ENCODE measurements around the gene MMP11. TPM values are rescaled to one million over a fixed set of nuclear protein-coding genes. Genes with fewer than 3 reads are reported as not detected.

Gene MMP11
- total and polyA plus RNA-seq, 2 experiments from 2014 or later, result 5.3 to 17.4 TPM

DNA sequence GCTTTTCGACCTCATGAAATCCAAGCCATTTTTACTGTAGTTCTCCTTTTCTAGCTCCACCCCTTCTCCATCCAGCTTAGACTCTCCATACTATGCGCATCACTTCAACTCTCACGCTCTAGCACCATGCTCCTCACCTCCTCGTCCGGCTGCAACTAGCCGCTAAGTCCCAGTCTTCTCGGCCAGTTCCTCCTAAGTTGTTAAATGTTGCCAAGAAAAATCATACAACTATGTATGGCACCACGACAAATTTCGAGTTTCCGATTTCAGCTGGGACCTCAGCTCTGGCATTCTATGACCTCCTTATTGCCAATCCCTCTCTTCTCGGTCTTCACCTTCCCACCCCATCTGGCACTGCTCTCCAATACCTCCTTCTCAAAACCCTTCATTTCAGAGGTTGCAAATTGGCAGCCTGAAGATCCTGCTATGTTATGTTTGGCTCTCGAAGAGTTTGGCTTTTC lies 22.8 kb upstream of the MMP11 start (continued):
- TF ChIP-seq, protein P1, sequence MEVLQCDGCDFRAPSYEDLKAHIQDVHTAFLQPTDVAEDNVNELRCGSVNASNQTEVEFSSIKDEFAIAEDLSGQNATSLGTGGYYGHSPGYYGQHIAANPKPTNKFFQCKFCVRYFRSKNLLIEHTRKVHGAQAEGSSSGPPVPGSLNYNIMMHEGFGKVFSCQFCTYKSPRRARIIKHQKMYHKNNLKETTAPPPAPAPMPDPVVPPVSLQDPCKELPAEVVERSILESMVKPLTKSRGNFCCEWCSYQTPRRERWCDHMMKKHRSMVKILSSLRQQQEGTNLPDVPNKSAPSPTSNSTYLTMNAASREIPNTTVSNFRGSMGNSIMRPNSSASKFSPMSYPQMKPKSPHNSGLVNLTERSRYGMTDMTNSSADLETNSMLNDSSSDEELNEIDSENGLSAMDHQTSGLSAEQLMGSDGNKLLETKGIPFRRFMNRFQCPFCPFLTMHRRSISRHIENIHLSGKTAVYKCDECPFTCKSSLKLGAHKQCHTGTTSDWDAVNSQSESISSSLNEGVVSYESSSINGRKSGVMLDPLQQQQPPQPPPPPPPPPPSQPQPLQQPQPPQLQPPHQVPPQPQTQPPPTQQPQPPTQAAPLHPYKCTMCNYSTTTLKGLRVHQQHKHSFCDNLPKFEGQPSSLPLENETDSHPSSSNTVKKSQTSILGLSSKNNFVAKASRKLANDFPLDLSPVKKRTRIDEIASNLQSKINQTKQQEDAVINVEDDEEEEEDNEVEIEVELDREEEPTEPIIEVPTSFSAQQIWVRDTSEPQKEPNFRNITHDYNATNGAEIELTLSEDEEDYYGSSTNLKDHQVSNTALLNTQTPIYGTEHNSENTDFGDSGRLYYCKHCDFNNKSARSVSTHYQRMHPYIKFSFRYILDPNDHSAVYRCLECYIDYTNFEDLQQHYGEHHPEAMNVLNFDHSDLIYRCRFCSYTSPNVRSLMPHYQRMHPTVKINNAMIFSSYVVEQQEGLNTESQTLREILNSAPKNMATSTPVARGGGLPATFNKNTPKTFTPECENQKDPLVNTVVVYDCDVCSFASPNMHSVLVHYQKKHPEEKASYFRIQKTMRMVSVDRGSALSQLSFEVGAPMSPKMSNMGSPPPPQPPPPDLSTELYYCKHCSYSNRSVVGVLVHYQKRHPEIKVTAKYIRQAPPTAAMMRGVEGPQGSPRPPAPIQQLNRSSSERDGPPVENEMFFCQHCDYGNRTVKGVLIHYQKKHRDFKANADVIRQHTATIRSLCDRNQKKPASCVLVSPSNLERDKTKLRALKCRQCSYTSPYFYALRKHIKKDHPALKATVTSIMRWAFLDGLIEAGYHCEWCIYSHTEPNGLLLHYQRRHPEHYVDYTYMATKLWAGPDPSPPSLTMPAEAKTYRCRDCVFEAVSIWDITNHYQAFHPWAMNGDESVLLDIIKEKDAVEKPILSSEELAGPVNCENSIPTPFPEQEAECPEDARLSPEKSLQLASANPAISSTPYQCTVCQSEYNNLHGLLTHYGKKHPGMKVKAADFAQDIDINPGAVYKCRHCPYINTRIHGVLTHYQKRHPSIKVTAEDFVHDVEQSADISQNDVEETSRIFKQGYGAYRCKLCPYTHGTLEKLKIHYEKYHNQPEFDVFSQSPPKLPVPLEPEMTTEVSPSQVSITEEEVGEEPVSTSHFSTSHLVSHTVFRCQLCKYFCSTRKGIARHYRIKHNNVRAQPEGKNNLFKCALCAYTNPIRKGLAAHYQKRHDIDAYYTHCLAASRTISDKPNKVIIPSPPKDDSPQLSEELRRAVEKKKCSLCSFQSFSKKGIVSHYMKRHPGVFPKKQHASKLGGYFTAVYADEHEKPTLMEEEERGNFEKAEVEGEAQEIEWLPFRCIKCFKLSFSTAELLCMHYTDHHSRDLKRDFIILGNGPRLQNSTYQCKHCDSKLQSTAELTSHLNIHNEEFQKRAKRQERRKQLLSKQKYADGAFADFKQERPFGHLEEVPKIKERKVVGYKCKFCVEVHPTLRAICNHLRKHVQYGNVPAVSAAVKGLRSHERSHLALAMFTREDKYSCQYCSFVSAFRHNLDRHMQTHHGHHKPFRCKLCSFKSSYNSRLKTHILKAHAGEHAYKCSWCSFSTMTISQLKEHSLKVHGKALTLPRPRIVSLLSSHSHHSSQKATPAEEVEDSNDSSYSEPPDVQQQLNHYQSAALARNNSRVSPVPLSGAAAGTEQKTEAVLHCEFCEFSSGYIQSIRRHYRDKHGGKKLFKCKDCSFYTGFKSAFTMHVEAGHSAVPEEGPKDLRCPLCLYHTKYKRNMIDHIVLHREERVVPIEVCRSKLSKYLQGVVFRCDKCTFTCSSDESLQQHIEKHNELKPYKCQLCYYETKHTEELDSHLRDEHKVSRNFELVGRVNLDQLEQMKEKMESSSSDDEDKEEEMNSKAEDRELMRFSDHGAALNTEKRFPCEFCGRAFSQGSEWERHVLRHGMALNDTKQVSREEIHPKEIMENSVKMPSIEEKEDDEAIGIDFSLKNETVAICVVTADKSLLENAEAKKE (CRISPR knock-in tag; IDR thresholded peaks at IDR 0.05), result no peak

DNA sequence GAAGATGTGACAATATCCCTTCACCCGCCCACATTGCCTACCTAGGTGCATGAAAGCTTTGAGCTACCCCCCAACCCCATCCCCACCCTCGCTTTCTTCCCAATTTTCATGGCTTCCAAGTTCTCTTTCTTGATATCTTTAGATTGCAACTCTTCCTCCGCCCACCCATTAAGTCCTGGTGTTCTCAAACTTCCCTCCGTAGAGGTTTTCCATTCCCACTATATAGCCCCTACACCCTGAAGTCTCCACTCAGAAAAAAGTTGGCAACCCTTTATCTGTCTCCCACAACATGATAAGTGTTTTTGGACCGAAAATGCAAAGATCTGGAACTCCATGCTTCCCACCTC lies 22.3 kb upstream of the MMP11 start:
- Histone ChIP-seq H3K4me2 (peak overlapping the region; percentile 95), H3K79me2 (replicated peaks; ENCODE audit: insufficient read depth) (no peaks in the 10 kb centered on the region; the same call in 1 of the 2 replicates), H3K9me2 (ENCODE audit: insufficient read depth) (no peaks in the 10 kb centered on the region), H3K36me3 (ENCODE audit: insufficient read depth) (no peaks in the 10 kb centered on the region), H2AFZ (peak overlapping the region; percentile 96), H3K27me3 (ENCODE audit: insufficient read depth) (no peaks in the 10 kb centered on the region), H3K4me1 (ENCODE audit: insufficient read depth) (peaks cover 10% of the 10 kb centered on the region), H3K27ac (ENCODE audit: low read depth) (no peak overlapping the region), H3K4me3 (peak overlapping the region; percentile 91), H3F3A (replicated peaks; ENCODE audit: low read depth) (0 out of 2 replicates have a peak, but pooled peaks cover 5% of the 10 kb centered on the region), H4K20me1 (replicated peaks; ENCODE audit: insufficient read depth) (no peaks in the 10 kb centered on the region)
- ATAC-seq (no peak), DNase-seq (ENCODE audit: low spot score) (no peak)
- Mint-ChIP-seq H3K4me1 (peaks cover 29% of the 10 kb centered on the region), H3K27ac (0 out of 2 replicates have a peak overlapping the region, but pooled peaks have one; percentile 17), H3K4me3 (peak overlapping the region; percentile 80), H3K36me3 (ENCODE audit: low read depth) (peaks cover 3% of the 10 kb centered on the region; the same call in 1 of the 3 replicates), H3K9me3 (no peaks in the 10 kb centered on the region), H3K27me3 (ENCODE audit: insufficient read depth, low read depth, poor library complexity) (peaks cover 20% of the 10 kb centered on the region)
- TF ChIP-seq, protein P2, sequence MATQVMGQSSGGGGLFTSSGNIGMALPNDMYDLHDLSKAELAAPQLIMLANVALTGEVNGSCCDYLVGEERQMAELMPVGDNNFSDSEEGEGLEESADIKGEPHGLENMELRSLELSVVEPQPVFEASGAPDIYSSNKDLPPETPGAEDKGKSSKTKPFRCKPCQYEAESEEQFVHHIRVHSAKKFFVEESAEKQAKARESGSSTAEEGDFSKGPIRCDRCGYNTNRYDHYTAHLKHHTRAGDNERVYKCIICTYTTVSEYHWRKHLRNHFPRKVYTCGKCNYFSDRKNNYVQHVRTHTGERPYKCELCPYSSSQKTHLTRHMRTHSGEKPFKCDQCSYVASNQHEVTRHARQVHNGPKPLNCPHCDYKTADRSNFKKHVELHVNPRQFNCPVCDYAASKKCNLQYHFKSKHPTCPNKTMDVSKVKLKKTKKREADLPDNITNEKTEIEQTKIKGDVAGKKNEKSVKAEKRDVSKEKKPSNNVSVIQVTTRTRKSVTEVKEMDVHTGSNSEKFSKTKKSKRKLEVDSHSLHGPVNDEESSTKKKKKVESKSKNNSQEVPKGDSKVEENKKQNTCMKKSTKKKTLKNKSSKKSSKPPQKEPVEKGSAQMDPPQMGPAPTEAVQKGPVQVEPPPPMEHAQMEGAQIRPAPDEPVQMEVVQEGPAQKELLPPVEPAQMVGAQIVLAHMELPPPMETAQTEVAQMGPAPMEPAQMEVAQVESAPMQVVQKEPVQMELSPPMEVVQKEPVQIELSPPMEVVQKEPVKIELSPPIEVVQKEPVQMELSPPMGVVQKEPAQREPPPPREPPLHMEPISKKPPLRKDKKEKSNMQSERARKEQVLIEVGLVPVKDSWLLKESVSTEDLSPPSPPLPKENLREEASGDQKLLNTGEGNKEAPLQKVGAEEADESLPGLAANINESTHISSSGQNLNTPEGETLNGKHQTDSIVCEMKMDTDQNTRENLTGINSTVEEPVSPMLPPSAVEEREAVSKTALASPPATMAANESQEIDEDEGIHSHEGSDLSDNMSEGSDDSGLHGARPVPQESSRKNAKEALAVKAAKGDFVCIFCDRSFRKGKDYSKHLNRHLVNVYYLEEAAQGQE (IDR thresholded peaks at IDR 0.05; ENCODE audit: unreplicated experiment), result no peak
- TF ChIP-seq CTCF (conservative IDR thresholded peaks at IDR 0.05; ENCODE audit: low read depth in 2 of 2), result no peak
